NCI-H748 (cell line): Measurements from ENCODE around the gene STAP2.

Experiments
- DNase-seq: peaks from one replicate; lab custom pipeline; 2025; ENCODE audit not compliant: unreplicated experiment; lab: John Stamatoyannopoulos, UW

The STAP2 gene

GRCh38 chr19:4338441-4339355, at the start of gene STAP2:
STAP2 (minus strand) TSS chr19:4338827; CDS start chr19:4338753, 74 bp downstream.
- no peak for DNase-seq

- DNase-seq: no peak
These were observed 47.6 kb upstream of the STAP2 start for GRCh38 chr19:4386041-4386782.

GRCh38 chr19:4385291-4386040, 46.8 kb upstream of the STAP2 start:
- no peak for DNase-seq

- DNase-seq: no peak
These were observed 41.7 kb upstream of the STAP2 start for GRCh38 chr19:4380254-4380727.

- DNase-seq: no peak
These were observed 41.0 kb upstream of the STAP2 start for GRCh38 chr19:4379383-4380253.

GRCh38 chr19:4378886-4379285, 40.3 kb upstream of the STAP2 start:
- no peak for DNase-seq

GRCh38 chr19:4376991-4377781, 38.6 kb upstream of the STAP2 start:
- DNase-seq: no peak

- DNase-seq: no peak
These were observed 38.0 kb upstream of the STAP2 start for GRCh38 chr19:4376671-4376990.

GRCh38 chr19:4376028-4376670, 37.5 kb upstream of the STAP2 start:
- no peak for DNase-seq

GRCh38 chr19:4375164-4376027, 36.8 kb upstream of the STAP2 start:
- no peak for DNase-seq

- no peak for DNase-seq
These were observed 36.0 kb upstream of the STAP2 start for GRCh38 chr19:4374498-4375163.

GRCh38 chr19:4373601-4374497, 35.2 kb upstream of the STAP2 start:
- DNase-seq: no peak

GRCh38 chr19:4373013-4373367, 34.4 kb upstream of the STAP2 start:
- no peak for DNase-seq

- no peak for DNase-seq
These were observed 33.8 kb upstream of the STAP2 start for GRCh38 chr19:4372165-4373012.

GRCh38 chr19:4371247-4372164, 32.9 kb upstream of the STAP2 start:
- DNase-seq: no peak
